Astrocyte (in vitro differentiated cells and primary cell): ENCODE measurements around the gene HP1BP3. TPM values are rescaled to one million over a fixed set of nuclear protein-coding genes. Genes with fewer than 3 reads are reported as not detected.

Source experiments
- DNase-seq: peaks from one replicate; pipeline ENCODE4 v3.0.0-alpha.2; 2010; ENCODE audit warnings: low read depth
- FAIRE-seq: peaks from 2 replicates; lab custom pipeline; 2011; peaks lifted over from hg19 to GRCh38; lab: Jason Lieb, UNC
- H2AFZ ChIP-seq: 2 replicates; pipeline ENCODE4 v1.6.0; 2012; ENCODE audit warnings: low read depth, low read length, inconsistent platforms
- H3K27ac ChIP-seq: 2 replicates; pipeline ENCODE4 v1.5.1; 2011; ENCODE audit warnings: low read depth, low read length, inconsistent platforms
- H3K27me3 ChIP-seq: 2 replicates; pipeline ENCODE4 v1.6.0; 2011; ENCODE audit warnings: low read length, inconsistent platforms; ENCODE audit not compliant: insufficient read depth
- H3K36me3 ChIP-seq: 2 replicates; pipeline ENCODE4 v1.5.1; 2011; ENCODE audit warnings: low read length, inconsistent platforms; ENCODE audit not compliant: insufficient read depth
- H3K4me1 ChIP-seq: 2 replicates; pipeline ENCODE4 v1.5.1; 2011; ENCODE audit warnings: low read length, inconsistent platforms; ENCODE audit not compliant: insufficient read depth
- H3K4me2 ChIP-seq: 2 replicates; pipeline ENCODE4 v1.6.0; 2012; ENCODE audit warnings: low read length, inconsistent platforms
- H3K4me3 ChIP-seq: 2 replicates; pipeline ENCODE4 v1.5.1; 2011; ENCODE audit warnings: low read depth, mild to moderate bottlenecking, low read length, inconsistent platforms; ENCODE audit not compliant: insufficient read depth
- H3K79me2 ChIP-seq: 2 replicates; pipeline ENCODE4 v1.6.0; 2012; ENCODE audit warnings: mild to moderate bottlenecking, low read length, inconsistent platforms; ENCODE audit not compliant: insufficient read depth
- H3K9ac ChIP-seq: 2 replicates; pipeline ENCODE4 v1.6.0; 2012; ENCODE audit warnings: mild to moderate bottlenecking, low read length, inconsistent platforms
- H3K9me3 ChIP-seq: 2 replicates; pipeline ENCODE4 v1.5.1; 2012; ENCODE audit warnings: low read depth, mild to moderate bottlenecking, low read length, inconsistent platforms; ENCODE audit not compliant: insufficient read depth
- H4K20me1 ChIP-seq: 2 replicates; pipeline ENCODE4 v1.6.0; 2012; ENCODE audit warnings: low read length, inconsistent platforms; ENCODE audit not compliant: insufficient read depth
- H3K27ac Mint-ChIP-seq: one replicate; pipeline ENCODE4 v1.8.0; 2021; ENCODE audit warnings: mild to moderate bottlenecking, mixed read lengths; ENCODE audit not compliant: unreplicated experiment
- H3K27me3 Mint-ChIP-seq: one replicate; pipeline ENCODE4 v1.8.0; 2021; ENCODE audit warnings: low read depth, mixed read lengths; ENCODE audit not compliant: unreplicated experiment
- H3K36me3 Mint-ChIP-seq: one replicate; pipeline ENCODE4 v1.8.0; 2021; ENCODE audit warnings: low read depth, mixed read lengths; ENCODE audit not compliant: unreplicated experiment
- H3K4me1 Mint-ChIP-seq: one replicate; pipeline ENCODE4 v1.8.0; 2021; ENCODE audit warnings: low read depth, mixed read lengths; ENCODE audit not compliant: unreplicated experiment
- H3K4me3 Mint-ChIP-seq: one replicate; pipeline ENCODE4 v1.8.0; 2021; ENCODE audit warnings: mild to moderate bottlenecking, moderate library complexity, mixed read lengths; ENCODE audit not compliant: unreplicated experiment
- H3K9me3 Mint-ChIP-seq: one replicate; pipeline ENCODE4 v1.8.0; 2021; ENCODE audit warnings: mild to moderate bottlenecking, mixed read lengths; ENCODE audit not compliant: unreplicated experiment
- CTCF ChIP-seq: IDR thresholded peaks from 2 replicates; pipeline ENCODE4 v1.5.1; 2011; ENCODE audit warnings: low read depth, mild to moderate bottlenecking, inconsistent platforms, low read length, moderate library complexity; ENCODE audit not compliant: insufficient read depth
- EZH2 ChIP-seq: IDR thresholded peaks from 2 replicates; pipeline ENCODE4 v1.6.1; 2012; ENCODE audit warnings: mild to moderate bottlenecking, low read length, inconsistent platforms; ENCODE audit not compliant: insufficient read depth
- total RNA-seq: library from RNA; stranded (reverse); gene quantifications from 2 replicates; pipeline ENCODE4 v1.2.1, GENCODE V29; 2021

The HP1BP3 gene
- total RNA-seq, 1 donor from 2014 or later, result 156 TPM

DNA sequence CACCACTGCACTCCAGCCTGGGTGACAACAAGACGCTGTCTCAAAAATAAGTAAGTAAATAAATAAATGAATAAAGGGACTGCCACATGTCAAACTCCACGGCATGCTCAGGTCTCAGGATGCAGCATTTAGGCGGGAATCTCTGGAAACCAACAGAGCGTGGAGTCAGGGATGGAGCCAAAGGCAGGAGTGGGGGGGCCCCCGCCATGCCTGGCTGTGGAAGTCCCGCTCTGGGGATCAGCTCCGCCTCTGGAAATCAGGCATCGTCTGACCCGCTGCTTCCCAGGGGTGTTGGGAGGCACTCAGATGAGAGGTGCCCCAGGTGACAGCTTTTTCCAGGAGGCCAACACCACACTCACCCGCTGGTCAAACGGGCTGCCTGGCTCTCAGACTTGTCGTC is 89.5 kb downstream of the HP1BP3 start:
- H3K27ac ChIP-seq, result peak overlapping the region; percentile 86
- H3K36me3 Mint-ChIP-seq, result no peaks in the 10 kb centered on the region
- H3K27me3 ChIP-seq, result no peaks in the 10 kb centered on the region
- no peaks in the 10 kb centered on the region for H3K36me3 ChIP-seq
- TF ChIP-seq CTCF, result no peak
- no peak for TF ChIP-seq EZH2
- no peak overlapping the region for H3K4me3 Mint-ChIP-seq
- H3K4me2 ChIP-seq, result peak overlapping the region; percentile 88
- peak overlapping the region; percentile 97 for H3K27ac Mint-ChIP-seq
- H4K20me1 ChIP-seq, result no peaks in the 10 kb centered on the region
- DNase-seq (no peak), FAIRE-seq (no peak)
- no peaks in the 10 kb centered on the region for H3K9me3 Mint-ChIP-seq
- no peaks in the 10 kb centered on the region for H3K9me3 ChIP-seq
- H3K27me3 Mint-ChIP-seq, result peaks cover 4% of the 10 kb centered on the region
- H3K4me3 ChIP-seq, result no peak overlapping the region
- peaks cover 25% of the 10 kb centered on the region for H3K4me1 ChIP-seq
- no peak overlapping the region for H2AFZ ChIP-seq
- H3K9ac ChIP-seq, result peak overlapping the region; percentile 80
- peaks cover 14% of the 10 kb centered on the region for H3K4me1 Mint-ChIP-seq
- H3K79me2 ChIP-seq, result no peaks in the 10 kb centered on the region

DNA sequence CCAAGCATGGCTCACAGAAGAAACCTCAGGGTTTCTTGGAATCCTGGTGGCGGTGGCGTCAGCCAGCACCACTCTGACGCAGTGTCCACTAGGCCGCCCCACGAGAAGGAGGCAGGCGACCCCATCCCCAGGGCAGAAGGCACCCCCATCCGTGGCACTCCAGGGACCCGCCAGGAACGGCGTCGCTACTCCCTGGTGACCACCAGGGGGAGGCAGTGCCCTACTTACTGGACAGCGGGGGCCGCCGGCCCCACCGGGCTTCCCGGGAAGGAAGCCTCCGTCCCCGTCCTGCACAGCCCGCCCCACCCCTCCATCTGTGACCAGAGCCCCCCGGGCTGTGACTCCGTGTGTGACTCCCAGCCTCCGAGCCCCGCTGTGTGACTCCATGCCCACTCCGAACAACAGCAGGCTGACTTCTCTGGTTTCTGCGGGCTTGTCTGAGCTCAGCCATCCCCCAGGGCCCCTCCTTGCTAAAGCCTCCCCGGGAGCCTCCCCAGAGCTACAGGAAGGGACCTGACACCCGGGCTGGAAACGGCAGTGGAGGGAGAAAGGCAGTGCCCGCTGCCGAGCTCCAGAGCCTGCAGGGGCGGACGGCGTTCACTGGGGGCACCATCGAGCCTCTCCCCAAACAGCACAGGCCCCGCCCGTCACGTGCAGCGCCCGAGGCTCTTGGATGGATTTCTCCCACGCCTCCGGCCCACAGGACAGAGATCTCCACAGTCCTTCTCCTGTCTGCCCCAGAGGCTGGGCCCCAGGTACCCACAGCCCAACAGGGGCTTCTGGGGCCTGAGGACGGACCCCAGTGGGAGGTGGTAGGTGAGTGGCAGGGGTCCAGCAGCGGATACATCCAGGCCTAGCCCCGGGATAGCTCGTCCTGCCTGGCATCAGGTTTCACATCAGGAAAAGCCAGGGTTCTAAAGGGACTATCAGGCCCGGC is 90.4 kb downstream of the HP1BP3 start:
- H4K20me1 ChIP-seq, result no peaks in the 10 kb centered on the region
- TF ChIP-seq CTCF (peak; percentile 36), EZH2 (no peak)
- H3K9me3 Mint-ChIP-seq, result no peaks in the 10 kb centered on the region
- DNase-seq (peak; percentile 78), FAIRE-seq (peak; percentile 20)
- peak overlapping the region; percentile 87 for H2AFZ ChIP-seq
- H3K4me2 ChIP-seq, result peak overlapping the region; percentile 88
- no peaks in the 10 kb centered on the region for H3K9me3 ChIP-seq
- H3K27ac Mint-ChIP-seq, result peak overlapping the region; percentile 66
- H3K27me3 Mint-ChIP-seq, result peaks cover 4% of the 10 kb centered on the region
- no peaks in the 10 kb centered on the region for H3K36me3 ChIP-seq
- peaks cover 25% of the 10 kb centered on the region for H3K4me1 ChIP-seq
- H3K79me2 ChIP-seq, result no peaks in the 10 kb centered on the region
- peak overlapping the region; percentile 53 for H3K4me3 ChIP-seq
- peaks cover 14% of the 10 kb centered on the region for H3K4me1 Mint-ChIP-seq
- peak overlapping the region; percentile 86 for H3K27ac ChIP-seq
- peak overlapping the region; percentile 82 for H3K4me3 Mint-ChIP-seq
- H3K9ac ChIP-seq, result peak overlapping the region; percentile 80
- no peaks in the 10 kb centered on the region for H3K27me3 ChIP-seq
- H3K36me3 Mint-ChIP-seq, result no peaks in the 10 kb centered on the region

GRCh38 chr1:20695515-20695914 is 91.6 kb downstream of the HP1BP3 start:
- no peaks in the 10 kb centered on the region for H4K20me1 ChIP-seq
- no peaks in the 10 kb centered on the region for H3K79me2 ChIP-seq
- no peak overlapping the region for H2AFZ ChIP-seq
- H3K36me3 ChIP-seq, result no peaks in the 10 kb centered on the region
- H3K4me1 Mint-ChIP-seq, result peaks cover 10% of the 10 kb centered on the region
- no peak overlapping the region for H3K27ac Mint-ChIP-seq
- peaks cover 2% of the 10 kb centered on the region for H3K27me3 Mint-ChIP-seq
- H3K36me3 Mint-ChIP-seq, result no peaks in the 10 kb centered on the region
- H3K27ac ChIP-seq, result no peak overlapping the region
- TF ChIP-seq EZH2 (no peak), CTCF (no peak)
- no peak overlapping the region for H3K9ac ChIP-seq
- H3K4me3 ChIP-seq, result no peak overlapping the region
- H3K4me1 ChIP-seq, result peaks cover 25% of the 10 kb centered on the region
- H3K4me3 Mint-ChIP-seq, result peak overlapping the region; percentile 82
- no peaks in the 10 kb centered on the region for H3K9me3 ChIP-seq
- DNase-seq (no peak), FAIRE-seq (no peak)
- H3K9me3 Mint-ChIP-seq, result no peaks in the 10 kb centered on the region
- no peak overlapping the region for H3K4me2 ChIP-seq
- no peaks in the 10 kb centered on the region for H3K27me3 ChIP-seq
